Activated naive CD4-positive, alpha-beta T cell treated with anti-CD3 and anti-CD28 coated beads for 36 hours (primary cell): Measurements from ENCODE around the gene MCRIP2. TPM values are rescaled to one million over a fixed set of nuclear protein-coding genes. Genes with fewer than 3 reads are reported as not detected.

Source experiments
- CTCF ChIA-PET: fragments of 350-600 bp; sonication (Branson Sonifier 250); formaldehyde crosslinking; loops from one replicate; lab custom pipeline; 2021; ENCODE audit warnings: antibody characterized with exemption; lab: Charles Lee
- DNase-seq: peaks from one replicate; pipeline ENCODE4 v3.0.0-alpha.2; 2020
- H3K27ac Mint-ChIP-seq: one replicate; pipeline ENCODE4 v1.8.0; 2021; ENCODE audit warnings: mild to moderate bottlenecking, mixed read lengths
- H3K27me3 Mint-ChIP-seq: one replicate; pipeline ENCODE4 v1.8.0; 2021; ENCODE audit warnings: low read depth, mixed read lengths
- H3K36me3 Mint-ChIP-seq: one replicate; pipeline ENCODE4 v1.8.0; 2021; ENCODE audit warnings: low read depth, mixed read lengths
- H3K4me1 Mint-ChIP-seq: one replicate; pipeline ENCODE4 v1.8.0; 2021; ENCODE audit warnings: low read depth, mixed read lengths
- H3K4me3 Mint-ChIP-seq: one replicate; pipeline ENCODE4 v1.8.0; 2021; ENCODE audit warnings: mild to moderate bottlenecking, moderate library complexity, mixed read lengths
- H3K9me3 Mint-ChIP-seq: one replicate; pipeline ENCODE4 v1.8.0; 2021; ENCODE audit warnings: mixed read lengths
- intact Hi-C: fragments of 100-400 bp; cut with micrococcal nuclease; formaldehyde crosslinking; loops from one replicate; pipeline ENCODE4 v1.15.1; 2023
- total RNA-seq, 2 experiments: library from RNA; stranded (reverse); gene quantifications; one replicate each; pipeline ENCODE4 v1.2.3, GENCODE V29; 2021

MCRIP2 gene
- total RNA-seq, 2 experiments from 2014 or later = 31.5 to 35.2 TPM

DNA sequence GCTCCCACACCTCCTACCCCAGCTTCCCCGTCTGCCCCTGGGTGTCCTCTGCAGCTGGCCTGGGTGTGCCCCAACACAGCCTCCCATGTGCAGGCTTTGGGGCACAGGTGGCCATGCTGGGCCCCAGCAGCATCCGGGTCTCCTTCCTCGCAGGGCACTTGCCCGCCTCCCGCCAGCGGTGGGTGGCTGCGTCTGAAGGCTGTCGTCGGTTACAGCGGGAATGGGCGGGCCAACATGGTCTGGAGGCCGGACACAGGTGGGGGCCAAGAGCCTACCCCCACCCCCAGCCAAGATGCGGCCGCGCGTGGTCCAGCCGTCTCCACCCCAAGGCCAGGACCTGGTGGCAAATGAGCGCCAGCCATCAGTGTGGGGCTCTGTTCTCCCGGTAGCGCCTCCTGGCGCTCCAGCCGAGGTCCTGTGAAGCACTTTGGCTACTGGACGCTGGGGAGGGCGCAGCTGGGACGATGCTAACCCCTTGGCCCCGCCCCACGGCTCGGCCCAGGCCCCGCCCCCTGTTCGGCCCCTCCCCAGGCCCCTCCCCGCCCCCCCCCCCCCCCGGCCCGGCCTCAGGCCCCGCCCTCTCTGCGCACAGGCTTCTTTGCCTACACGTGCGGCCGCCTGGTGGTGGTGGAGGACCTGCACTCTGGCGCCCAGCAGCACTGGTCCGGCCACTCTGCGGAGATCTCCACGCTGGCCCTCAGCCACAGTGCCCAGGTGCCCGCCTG is 19.0 kb downstream of the MCRIP2 start:
- Mint-ChIP-seq H3K27ac (no peak overlapping the region), H3K9me3 (no peaks in the 10 kb centered on the region), H3K36me3 (peaks cover 3% of the 10 kb centered on the region), H3K4me3 (no peak overlapping the region), H3K4me1 (peaks cover 4% of the 10 kb centered on the region), H3K27me3 (no peaks in the 10 kb centered on the region)
- intact Hi-C loops = no loop called here
- CTCF ChIA-PET = interaction anchor here (1.0 kb wide), 1 partner anchor 9 kb away, joined by 3 read pairs; no protein-coding TSS in a partner anchor
- DNase-seq = peak; percentile 63

DNA sequence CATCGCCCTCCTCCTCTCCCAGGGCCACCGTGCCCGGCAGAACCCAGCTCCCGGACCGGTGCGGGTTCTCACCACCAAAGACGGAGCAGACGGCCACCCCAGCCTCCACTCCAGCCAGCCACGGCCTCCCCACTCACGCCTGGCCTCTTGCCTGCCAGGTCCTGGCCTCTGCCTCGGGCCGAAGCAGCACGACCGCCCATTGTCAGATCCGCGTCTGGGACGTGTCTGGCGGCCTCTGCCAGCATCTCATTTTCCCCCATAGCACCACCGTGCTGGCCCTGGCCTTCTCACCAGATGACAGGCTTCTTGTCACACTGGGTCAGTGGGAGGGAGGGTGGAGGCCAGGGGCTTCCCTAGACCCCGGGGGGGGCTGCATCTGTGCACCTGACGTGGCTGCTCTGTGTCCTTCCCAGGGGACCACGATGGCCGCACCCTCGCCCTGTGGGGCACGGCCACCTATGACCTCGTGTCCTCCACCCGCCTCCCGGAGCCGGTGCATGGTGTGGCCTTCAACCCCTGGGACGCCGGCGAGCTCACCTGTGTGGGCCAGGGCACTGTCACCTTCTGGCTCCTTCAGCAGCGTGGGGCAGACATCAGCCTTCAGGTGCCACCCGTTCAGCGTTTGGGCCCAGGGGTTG is 19.7 kb downstream of the MCRIP2 start:
- H3K9me3 Mint-ChIP-seq = no peaks in the 10 kb centered on the region
- peaks cover 3% of the 10 kb centered on the region for H3K36me3 Mint-ChIP-seq
- H3K27ac Mint-ChIP-seq = no peak overlapping the region
- no peak overlapping the region for H3K4me3 Mint-ChIP-seq
- CTCF ChIA-PET = no interaction called here
- DNase-seq = no peak
- H3K4me1 Mint-ChIP-seq = peaks cover 4% of the 10 kb centered on the region
- intact Hi-C loops = no loop called here
- no peaks in the 10 kb centered on the region for H3K27me3 Mint-ChIP-seq

DNA sequence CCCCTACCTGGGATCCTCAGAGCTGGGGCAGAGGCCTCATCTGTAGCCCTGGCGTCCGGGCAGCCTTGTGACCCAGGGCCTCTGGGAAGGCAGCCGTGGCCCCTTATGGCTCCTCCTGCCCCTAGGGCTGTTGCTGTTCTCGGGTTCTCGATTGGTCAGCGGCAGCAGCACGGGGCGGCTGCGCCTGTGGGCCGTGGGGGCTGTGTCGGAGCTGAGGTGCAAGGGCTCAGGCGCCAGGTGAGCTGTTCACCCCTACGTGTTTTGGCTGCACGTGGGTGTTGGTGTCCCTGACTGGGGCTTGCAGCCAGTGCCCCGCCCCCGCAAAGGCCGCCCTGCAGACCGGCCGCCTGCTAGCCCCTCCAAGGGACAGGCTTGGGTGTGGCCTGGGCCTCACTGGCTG is 20.5 kb downstream of the MCRIP2 start:
- Mint-ChIP-seq H3K27ac (no peak overlapping the region), H3K4me1 (peaks cover 4% of the 10 kb centered on the region), H3K4me3 (no peak overlapping the region), H3K36me3 (peaks cover 3% of the 10 kb centered on the region), H3K9me3 (no peaks in the 10 kb centered on the region), H3K27me3 (no peaks in the 10 kb centered on the region)
- intact Hi-C loops = no loop called here
- no peak for DNase-seq
- CTCF ChIA-PET = no interaction called here

DNA sequence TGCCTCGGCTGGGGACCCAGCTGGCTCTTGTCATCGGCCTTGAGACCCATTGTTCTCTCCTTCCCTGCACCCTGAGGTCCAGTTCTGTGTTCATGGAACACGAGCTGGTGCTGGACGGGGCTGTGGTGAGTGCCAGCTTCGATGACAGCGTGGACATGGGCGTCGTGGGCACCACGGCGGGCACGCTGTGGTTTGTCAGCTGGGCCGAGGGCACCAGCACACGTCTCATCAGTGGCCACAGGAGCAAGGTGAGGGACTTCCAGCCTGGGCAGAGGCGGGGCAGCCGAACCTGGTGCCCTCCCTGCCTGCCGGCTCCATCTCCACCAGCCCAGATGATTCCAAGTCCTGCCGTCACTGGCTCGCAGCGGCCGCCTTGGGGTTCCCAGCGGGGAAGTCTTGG is 21.0 kb downstream of the MCRIP2 start:
- Mint-ChIP-seq H3K27me3 (no peaks in the 10 kb centered on the region), H3K9me3 (no peaks in the 10 kb centered on the region), H3K36me3 (peaks cover 3% of the 10 kb centered on the region), H3K4me3 (no peak overlapping the region), H3K27ac (no peak overlapping the region), H3K4me1 (peaks cover 6% of the 10 kb centered on the region)
- CTCF ChIA-PET = no interaction called here
- intact Hi-C loops = no loop called here
- DNase-seq = no peak

DNA sequence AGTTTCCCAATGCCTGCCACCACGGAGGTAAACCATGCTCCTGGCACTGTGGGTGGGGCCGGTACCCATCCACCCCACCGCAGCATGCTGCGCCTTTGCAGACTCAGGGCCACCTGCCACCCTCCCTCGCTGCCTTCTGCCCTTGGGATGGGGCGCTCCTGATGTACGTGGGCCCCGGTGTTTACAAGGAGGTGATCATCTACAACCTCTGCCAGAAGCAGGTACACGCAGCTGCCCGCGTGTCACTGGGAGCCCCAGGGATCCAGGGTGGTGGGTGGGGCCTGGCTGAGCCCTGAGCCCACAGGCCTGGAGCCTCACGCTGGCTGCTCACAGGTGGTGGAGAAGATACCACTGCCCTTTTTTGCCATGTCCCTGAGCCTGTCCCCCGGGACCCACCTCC is 24.9 kb downstream of the MCRIP2 start:
- H3K9me3 Mint-ChIP-seq = no peaks in the 10 kb centered on the region
- DNase-seq = no peak
- no peak overlapping the region for H3K4me3 Mint-ChIP-seq
- H3K4me1 Mint-ChIP-seq = peaks cover 11% of the 10 kb centered on the region
- H3K27me3 Mint-ChIP-seq = no peaks in the 10 kb centered on the region
- CTCF ChIA-PET = no interaction called here
- intact Hi-C loops = loop anchor here (5.0 kb wide), 1 partner anchor 274 kb away; no protein-coding TSS in a partner anchor
- H3K36me3 Mint-ChIP-seq = peaks cover 13% of the 10 kb centered on the region
- no peak overlapping the region for H3K27ac Mint-ChIP-seq

DNA sequence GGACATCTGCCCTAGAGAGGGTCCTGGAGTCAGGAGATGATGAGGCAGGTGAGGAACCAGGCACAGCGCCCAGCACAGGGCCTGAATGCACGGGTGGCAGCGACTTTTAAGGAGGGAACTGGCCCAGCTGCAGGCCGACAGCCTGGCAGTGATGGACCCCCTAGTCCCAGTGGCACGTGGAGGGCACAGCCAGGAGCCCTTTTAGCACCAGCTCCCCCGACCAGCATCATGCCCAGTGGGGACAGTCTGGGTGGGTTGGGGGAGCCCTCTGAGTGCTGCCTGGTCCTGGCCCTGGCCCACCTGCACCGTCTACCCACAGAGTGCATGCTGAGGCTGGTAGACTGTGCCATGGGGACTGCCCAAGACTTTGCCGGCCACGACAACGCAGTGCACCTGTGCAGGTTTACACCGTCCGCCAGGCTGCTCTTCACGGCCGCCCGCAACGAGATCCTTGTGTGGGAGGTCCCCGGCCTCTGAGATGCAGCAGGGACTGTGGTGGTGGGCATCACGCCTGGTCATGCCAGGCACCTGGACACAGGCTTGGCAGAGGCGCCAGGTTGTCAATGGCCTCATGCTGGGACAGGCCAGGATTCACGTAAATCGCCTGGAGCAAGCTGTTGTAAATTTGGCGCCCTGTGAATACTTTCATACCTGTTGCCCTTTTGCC is 25.6 kb downstream of the MCRIP2 start:
- H3K27ac Mint-ChIP-seq = peak overlapping the region; percentile 83
- CTCF ChIA-PET = interaction anchor here (0.6 to 1.6 kb wide), 5 partner anchors 9 to 475 kb away, joined by 3 read pairs; no protein-coding TSS in a partner anchor
- H3K27me3 Mint-ChIP-seq = no peaks in the 10 kb centered on the region
- intact Hi-C loops = loop anchor here (1.0 to 5.0 kb wide), 2 partner anchors 18 to 275 kb away; partner anchors contain the start of gene WDR90
- no peaks in the 10 kb centered on the region for H3K9me3 Mint-ChIP-seq
- H3K4me1 Mint-ChIP-seq = peaks cover 11% of the 10 kb centered on the region
- peak overlapping the region; percentile 78 for H3K4me3 Mint-ChIP-seq
- DNase-seq = no peak
- peaks cover 13% of the 10 kb centered on the region for H3K36me3 Mint-ChIP-seq

DNA sequence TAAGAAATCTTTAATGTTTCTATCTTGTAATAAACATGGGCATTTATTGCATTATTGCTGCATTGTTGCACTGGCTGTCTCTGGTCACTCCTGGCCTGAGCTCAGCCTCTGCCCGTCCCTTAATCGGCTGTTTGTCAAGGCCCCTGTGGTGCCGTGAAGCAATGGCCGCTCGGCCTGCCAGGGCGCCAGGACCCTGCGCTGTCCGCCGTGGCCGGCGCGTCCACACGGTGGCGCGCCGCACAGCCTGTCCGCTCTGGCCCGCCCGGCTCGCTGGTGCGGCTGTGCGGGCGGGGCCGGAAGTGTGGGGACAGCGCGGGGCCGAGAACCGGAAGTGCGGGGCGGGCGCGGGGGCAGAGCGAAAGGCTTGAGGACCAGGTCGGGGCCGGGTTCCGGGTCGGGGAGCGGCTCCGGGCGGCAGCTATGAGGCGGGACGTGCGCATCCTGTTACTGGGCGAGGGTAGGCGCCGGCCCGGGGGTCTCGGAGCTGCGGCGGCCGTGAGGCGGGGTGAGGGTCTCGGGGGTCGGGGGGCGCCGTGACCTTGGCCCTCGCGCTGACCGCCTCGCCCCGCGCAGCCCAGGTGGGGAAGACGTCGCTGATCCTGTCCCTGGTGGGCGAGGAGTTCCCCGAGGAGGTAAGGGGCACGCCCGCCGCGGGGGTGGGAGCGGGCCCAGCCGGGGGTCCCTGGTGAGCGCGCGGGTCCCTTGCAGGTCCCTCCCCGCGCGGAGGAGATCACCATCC is 26.3 kb downstream of the MCRIP2 start, which contains the start of gene RHOT2:
RHOT2 (plus strand) TSS at position 353 of the 739 bp plus-strand sequence; CDS start at position 421, 68 bp downstream.
- Mint-ChIP-seq H3K36me3 (peaks cover 16% of the 10 kb centered on the region), H3K27ac (peak within 1 kb of the TSS; percentile 83), H3K9me3 (no peaks in the 10 kb centered on the region), H3K27me3 (no peaks in the 10 kb centered on the region), H3K4me3 (peak within 1 kb of the TSS; percentile 78), H3K4me1 (peaks cover 11% of the 10 kb centered on the region)
- intact Hi-C loops = loop anchor here (1.0 to 5.0 kb wide), 4 partner anchors 12 to 276 kb away; partner anchors contain the start of genes STUB1, WDR24 and WDR90
- peak; percentile 94 for DNase-seq
- CTCF ChIA-PET = interaction anchor here (0.6 to 1.6 kb wide), 5 partner anchors 8 to 475 kb away, joined by 3 read pairs; no protein-coding TSS in a partner anchor

DNA sequence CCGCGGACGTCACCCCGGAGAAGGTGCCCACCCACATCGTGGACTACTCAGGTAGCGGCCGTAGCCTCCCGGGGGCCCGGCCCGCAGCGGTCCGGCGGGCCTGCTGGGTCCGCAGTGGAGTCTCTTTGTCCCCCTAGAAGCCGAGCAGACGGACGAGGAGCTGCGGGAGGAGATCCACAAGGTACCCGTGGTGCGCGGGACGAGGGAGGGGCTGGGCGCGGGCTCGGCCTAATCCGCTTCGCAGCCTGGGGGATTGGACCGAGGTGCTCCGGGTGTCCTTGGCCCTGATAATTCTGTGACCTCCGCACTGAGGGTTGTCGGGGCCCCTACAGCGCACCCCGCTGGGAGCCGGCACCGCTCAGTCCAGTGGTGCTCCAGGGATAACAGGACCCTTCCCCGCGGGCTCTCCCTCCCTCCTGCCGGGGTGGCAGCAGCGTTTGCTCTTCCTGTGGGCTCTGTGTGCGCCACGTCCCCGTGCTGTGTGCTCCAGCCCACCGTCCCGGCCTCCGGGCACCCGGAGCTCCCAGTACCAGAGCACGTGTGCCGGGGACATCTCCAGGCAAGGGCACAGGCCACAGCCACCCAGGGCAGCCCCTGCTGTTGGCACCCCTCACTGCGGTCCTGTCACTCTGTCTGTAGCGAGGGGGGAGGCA is 27.0 kb downstream of the MCRIP2 start:
- peaks cover 11% of the 10 kb centered on the region for H3K4me1 Mint-ChIP-seq
- peak overlapping the region; percentile 78 for H3K4me3 Mint-ChIP-seq
- no peak for DNase-seq
- CTCF ChIA-PET = interaction anchor here (1.0 to 1.6 kb wide), 2 partner anchors 8 to 66 kb away, joined by 3 read pairs; no protein-coding TSS in a partner anchor
- no peaks in the 10 kb centered on the region for H3K27me3 Mint-ChIP-seq
- no peaks in the 10 kb centered on the region for H3K9me3 Mint-ChIP-seq
- H3K36me3 Mint-ChIP-seq = peaks cover 16% of the 10 kb centered on the region
- intact Hi-C loops = loop anchor here (1.0 to 5.0 kb wide), 3 partner anchors 12 to 276 kb away; partner anchors contain the start of genes STUB1 and WDR24
- H3K27ac Mint-ChIP-seq = peak overlapping the region; percentile 46

DNA sequence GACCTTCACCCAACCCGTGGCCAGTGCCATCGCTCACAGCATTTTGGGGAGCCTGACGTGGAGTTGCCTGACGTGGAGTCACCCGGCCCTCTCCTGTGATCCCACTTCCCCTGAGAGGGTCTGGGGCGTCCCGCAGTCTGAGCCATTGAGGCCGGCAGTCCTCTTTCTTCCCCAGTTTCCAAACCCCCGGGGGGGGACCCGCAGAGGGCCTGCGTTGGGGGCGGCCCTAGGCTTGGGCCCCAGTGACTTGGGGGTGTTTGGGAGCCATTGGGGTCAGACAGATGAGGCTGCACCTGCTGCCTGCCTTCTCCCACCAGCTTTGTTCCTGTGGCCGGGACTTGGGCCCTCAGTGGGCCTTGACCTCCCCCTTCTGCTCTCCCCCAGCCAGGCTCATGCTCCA is 28.0 kb downstream of the MCRIP2 start:
- H3K4me1 Mint-ChIP-seq = peaks cover 11% of the 10 kb centered on the region
- peaks cover 14% of the 10 kb centered on the region for H3K36me3 Mint-ChIP-seq
- DNase-seq = no peak
- H3K9me3 Mint-ChIP-seq = no peaks in the 10 kb centered on the region
- no peak overlapping the region for H3K27ac Mint-ChIP-seq
- intact Hi-C loops = loop anchor here (5.0 kb wide), 1 partner anchor 277 kb away; no protein-coding TSS in a partner anchor
- no peaks in the 10 kb centered on the region for H3K27me3 Mint-ChIP-seq
- CTCF ChIA-PET = no interaction called here
- H3K4me3 Mint-ChIP-seq = peak overlapping the region; percentile 78

DNA sequence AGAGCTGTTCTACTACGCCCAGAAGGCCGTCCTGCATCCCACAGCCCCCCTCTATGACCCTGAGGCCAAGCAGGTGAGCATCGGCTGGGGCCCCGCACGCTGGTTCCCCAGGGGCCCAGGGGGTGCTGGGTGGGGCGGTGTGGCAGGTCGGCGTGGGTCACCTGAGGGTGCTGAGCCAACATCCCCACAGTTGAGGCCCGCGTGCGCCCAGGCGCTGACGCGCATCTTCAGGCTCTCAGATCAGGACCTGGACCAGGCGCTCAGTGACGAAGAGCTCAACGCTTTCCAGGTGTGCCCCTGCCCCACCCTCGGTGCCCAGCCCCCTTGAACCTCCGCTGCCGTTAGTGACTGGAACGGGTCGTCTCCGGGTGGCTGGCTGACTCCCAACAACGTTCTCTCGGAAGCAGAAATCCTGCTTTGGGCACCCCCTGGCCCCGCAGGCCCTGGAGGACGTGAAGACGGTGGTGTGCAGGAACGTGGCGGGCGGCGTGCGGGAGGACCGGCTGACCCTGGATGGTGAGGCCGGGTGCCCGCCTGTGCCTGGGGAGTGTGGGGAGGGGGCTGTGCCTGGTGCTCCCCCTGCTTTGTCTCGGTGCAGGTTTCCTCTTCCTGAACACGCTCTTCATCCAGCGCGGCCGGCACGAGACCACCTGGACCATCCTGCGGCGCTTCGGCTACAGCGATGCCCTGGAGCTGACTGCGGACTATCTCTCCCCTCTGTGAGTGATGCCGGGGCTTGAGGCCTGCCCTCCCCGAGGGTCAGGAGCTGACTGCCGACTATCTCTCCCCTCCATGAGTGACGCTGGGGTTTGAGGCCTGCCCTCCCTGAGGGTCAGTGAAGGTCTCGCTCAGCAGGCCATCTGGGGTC is 29.1 kb downstream of the MCRIP2 start:
- intact Hi-C loops = no loop called here
- Mint-ChIP-seq H3K27ac (no peak overlapping the region), H3K9me3 (no peaks in the 10 kb centered on the region), H3K4me1 (peaks cover 17% of the 10 kb centered on the region), H3K36me3 (peaks cover 14% of the 10 kb centered on the region), H3K27me3 (peaks cover 3% of the 10 kb centered on the region), H3K4me3 (no peak overlapping the region)
- CTCF ChIA-PET = no interaction called here
- no peak for DNase-seq
